NT2/D1 (cell line): ENCODE results near the gene ADARB2.

Source experiments
- SUZ12 ChIP-seq: IDR thresholded peaks from 2 replicates; pipeline ENCODE4 v1.6.1; 2011; ENCODE audit not compliant: insufficient read length, insufficient read depth; ENCODE audit errors: extremely low read depth
- YY1 ChIP-seq: IDR thresholded peaks from 2 replicates; pipeline ENCODE4 v1.6.1; 2011; ENCODE audit not compliant: insufficient read length, insufficient read depth
- ZNF274 ChIP-seq: IDR thresholded peaks from 2 replicates; pipeline ENCODE4 v1.6.1; 2011; ENCODE audit warnings: mild to moderate bottlenecking, low read depth, low read length

DNA sequence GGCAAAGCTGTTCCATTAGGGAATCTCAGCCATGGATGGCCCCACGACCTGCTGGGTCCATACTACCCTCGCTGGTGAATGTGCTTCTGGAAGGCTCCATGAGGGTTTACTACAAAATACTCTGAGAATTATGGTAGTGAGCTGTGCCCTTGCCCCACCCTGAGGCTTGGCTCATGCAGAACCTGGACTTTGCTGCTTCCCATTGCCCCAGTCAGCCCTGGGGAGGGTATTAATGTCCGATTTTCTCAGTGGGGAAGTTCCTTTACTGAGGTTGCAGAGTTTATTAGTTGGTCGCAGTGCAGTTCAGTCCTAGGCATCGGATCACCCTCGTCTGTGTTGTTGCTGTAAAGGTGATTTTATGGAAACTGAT lies 371.0 kb downstream of the ADARB2 start:
- TF ChIP-seq YY1 = no peak
- TF ChIP-seq SUZ12 = no peak
- no peak for TF ChIP-seq ZNF274
